ENCODE measurements around the gene FARP2.

The FARP2 gene

GRCh38 chr2:241325257-241325656 lies 30.8 kb upstream of the FARP2 start:
- in situ Hi-C loops (cut with HindIII; ENCODE audit: low sequenced_read_pairs): no loop called here

- in situ Hi-C loops (cut with HindIII; ENCODE audit: low sequenced_read_pairs): no loop called here
Observed at GRCh38 chr2:241329669-241330615, 26.1 kb upstream of the FARP2 start.

GRCh38 chr2:241330616-241330981 lies 25.5 kb upstream of the FARP2 start:
- in situ Hi-C loops (cut with HindIII; ENCODE audit: low sequenced_read_pairs): no loop called here

- in situ Hi-C loops (cut with HindIII; ENCODE audit: low sequenced_read_pairs): no loop called here
Observed at GRCh38 chr2:241334813-241335212, 21.3 kb upstream of the FARP2 start.

DNA sequence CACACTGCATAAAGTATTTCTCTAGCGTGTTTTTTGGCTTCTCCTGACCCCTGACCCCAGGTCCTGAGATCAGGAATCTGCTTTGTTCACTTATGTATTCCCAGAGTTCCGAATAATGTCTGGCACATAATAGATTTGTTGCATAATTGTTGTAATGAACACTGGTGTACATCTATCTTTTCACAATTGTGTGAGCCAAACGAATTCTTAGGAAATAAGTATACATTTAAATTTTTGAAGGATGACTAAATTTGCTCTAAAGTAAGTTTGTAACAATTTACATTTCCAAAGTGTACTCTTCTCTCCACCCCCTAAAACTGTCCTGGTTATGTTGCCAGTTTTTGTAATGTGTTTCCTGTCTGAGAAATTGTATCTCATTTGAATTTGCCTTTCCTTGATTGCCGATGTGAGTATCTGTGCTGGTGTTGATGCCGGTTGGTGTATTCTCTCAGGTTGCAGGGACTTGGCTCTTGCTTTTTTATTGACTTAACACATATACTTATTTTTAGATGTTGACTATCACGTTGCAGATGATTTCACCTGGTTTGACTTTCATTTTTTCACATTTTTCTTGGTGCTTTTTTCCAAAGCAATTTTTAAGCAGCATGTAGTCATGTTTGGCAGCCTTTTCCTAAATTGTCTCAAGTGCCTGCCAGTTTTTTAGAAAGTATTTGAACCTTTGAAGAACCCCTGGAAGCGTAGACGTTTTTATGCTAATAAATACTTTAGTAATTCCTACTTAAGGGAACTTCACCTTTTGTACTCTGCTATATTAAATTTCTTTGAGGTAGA lies 16.1 kb upstream of the FARP2 start:
- in situ Hi-C loops (cut with HindIII; ENCODE audit: low sequenced_read_pairs): no loop called here

DNA sequence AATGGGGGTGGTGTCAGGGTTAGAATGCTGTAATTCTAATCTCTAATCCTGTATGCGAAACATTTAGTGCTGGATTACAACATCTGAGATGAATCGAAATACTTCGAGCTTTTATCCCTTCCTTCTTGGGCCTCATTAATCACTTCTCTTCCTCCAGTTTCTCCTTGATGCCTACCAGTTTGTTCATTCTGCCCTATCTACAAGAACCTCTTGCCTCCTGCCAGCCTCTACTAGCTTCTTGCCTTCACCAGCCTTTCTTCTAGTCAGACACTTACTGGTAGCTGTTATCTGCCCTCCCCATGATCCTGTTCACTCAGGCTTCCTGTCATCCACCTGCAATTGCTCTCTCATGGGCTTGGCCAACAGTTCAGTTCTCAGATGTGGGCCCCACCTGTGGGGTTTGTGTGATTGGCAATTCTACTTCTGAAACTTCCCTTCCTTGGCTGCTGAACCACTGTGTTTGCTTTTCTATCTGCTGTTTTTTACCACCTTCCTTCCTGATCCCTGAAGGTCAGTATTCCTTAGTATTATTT lies 15.4 kb upstream of the FARP2 start:
- in situ Hi-C loops (cut with HindIII; ENCODE audit: low sequenced_read_pairs): no loop called here

- in situ Hi-C loops (cut with HindIII; ENCODE audit: low sequenced_read_pairs): no loop called here
Observed at GRCh38 chr2:241344925-241345651, 11.0 kb upstream of the FARP2 start.

DNA sequence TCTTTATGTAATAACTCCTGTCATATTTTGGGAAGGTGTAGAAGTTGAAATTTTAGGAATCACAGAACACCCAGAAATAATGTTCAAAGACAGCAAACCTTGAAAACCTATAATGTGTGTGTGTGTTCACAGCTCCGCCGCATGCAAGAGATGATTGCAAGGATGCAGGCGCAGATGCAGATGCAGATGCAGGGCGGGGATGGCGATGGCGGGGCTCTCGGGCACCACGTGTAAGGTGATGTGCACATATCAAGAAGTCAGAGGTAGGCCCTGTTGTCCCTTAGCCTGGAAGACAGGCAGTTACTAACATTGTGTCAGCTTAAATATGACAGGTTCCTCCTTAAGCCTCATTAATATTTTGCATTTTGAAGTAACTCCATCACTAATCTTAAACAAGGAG lies 6.1 kb upstream of the FARP2 start:
- in situ Hi-C loops (cut with HindIII; ENCODE audit: low sequenced_read_pairs): no loop called here

DNA sequence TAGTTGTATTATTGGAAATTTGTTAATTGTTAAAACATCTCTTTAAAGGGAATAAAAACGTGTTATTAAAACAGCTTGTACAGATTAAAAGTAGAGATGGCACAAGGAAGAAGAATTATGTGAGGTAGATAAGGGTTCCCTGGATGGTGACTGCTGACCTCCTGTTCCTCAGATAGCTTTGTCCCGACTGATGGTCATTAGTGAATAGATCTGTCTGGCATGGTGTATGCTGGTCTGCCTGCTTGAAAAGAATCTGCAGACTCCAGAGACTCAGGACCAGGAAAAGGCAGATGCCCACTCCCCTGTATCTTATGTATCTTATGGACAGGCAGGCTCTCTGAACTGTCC lies 5.6 kb upstream of the FARP2 start:
- in situ Hi-C loops (cut with HindIII; ENCODE audit: low sequenced_read_pairs): no loop called here

DNA sequence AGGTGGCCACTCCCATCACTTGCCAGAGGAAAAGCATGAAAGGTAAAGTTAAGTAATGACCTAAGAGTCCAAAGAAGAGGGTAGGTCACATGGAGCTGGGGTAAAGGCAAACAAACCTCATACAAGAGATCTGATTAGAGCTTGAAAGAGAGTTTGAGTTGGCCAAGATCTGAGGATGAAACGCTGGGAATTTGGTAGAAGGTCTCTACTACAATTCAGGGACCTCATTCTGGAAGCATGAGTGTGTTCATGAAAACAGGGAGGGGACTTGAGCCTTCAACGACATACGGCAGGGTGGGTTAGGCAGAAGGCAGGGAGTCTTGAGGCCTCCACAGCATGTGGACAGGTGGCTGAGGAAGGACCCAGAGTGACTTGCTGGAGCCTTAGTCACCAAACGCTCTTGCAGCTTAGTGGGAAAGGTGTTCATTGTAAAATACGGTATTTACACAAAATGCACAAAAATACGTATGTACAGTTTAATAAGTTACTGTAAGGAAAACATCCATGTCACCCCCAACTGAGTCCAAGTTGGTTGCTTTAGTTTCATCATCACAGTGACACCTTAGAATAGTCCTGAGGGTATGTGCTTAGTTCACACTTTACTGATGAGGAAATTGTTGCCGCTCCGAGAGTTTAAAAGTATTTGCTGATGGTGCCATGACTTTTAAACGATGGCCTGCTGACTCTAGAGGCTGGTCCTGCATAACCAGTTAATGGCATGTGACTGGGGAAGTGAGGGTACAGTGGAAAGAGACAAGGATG lies 5.0 kb upstream of the FARP2 start:
- in situ Hi-C loops (cut with HindIII; ENCODE audit: low sequenced_read_pairs): no loop called here

- in situ Hi-C loops (cut with HindIII; ENCODE audit: low sequenced_read_pairs): no loop called here
Observed at GRCh38 chr2:241351640-241352031, 4.4 kb upstream of the FARP2 start.

GRCh38 chr2:241352227-241352626 lies 3.9 kb upstream of the FARP2 start:
- in situ Hi-C loops (cut with HindIII; ENCODE audit: low sequenced_read_pairs): no loop called here

DNA sequence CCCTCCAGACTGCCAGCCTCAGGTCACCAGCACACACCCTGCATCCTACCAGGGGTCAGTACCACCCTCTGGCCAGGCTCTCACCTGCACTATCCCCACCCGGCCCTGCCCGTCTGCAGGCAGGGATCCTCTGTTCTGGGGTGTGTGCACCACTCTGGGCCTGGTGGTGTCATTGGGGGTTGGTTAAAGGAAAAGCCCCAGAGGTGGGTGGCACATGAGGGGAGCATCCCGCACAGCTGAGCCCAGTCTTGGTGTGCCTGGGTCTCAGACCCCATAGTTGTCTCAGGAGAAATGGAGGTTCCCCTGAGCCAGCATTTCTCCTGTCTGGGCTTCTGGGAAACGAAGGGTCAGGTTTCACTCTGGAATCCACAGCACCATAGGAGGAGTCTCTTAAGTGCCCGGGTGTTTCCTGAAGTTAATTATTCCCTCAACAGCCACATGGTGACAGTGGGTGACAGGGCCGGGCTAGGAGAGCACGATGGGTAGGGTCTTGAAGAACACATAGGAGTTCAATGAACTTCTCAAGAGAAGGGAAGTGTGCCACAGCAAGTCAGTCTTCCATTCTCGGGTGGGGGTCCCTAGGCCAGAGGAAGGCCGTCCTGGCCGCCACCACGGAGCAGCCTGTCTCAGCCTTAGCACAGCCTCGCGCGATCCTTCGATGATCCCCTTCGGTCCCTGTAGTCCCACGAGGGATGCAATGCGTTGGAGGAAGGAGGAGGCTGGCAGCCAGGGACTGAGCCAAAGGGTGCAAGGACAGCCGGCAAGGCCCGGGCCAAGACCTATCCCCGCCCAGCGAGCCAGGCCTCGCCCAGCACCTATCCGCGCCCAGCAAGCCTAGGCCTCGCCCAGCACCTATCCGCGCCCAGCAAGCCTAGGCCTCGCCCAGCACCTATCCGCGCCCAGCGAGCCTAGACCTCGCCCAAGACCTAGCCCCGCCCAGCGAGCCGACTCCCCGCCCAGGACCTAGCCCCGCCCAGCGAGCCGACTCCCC lies 1.1 kb upstream of the FARP2 start:
- in situ Hi-C loops (cut with HindIII; ENCODE audit: low sequenced_read_pairs): no loop called here

DNA sequence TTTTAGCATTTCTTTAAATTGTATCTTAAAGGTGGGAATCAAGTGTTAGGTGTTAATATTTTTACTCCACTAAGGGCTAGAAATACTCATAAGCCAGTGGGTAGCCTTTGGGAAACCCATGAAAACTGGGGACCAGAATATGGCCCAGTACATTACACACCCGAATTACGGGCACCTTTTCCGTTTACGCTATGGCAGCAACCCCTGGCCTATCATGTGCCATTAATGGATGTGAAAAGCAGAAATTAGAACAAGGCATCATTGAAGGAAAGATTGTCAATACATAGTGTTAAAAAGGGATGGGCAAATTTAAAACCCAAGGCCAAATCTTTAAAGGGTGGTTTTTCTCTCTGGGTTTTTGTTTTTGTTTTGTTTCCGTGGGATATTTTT lies 781 bp downstream of the FARP2 start:
- in situ Hi-C loops (cut with HindIII; ENCODE audit: low sequenced_read_pairs): no loop called here

GRCh38 chr2:241357531-241357930 lies 1.4 kb downstream of the FARP2 start:
- in situ Hi-C loops (cut with HindIII; ENCODE audit: low sequenced_read_pairs): no loop called here

- in situ Hi-C loops (cut with HindIII; ENCODE audit: low sequenced_read_pairs): no loop called here
Observed at GRCh38 chr2:241358470-241358869, 2.4 kb downstream of the FARP2 start.

DNA sequence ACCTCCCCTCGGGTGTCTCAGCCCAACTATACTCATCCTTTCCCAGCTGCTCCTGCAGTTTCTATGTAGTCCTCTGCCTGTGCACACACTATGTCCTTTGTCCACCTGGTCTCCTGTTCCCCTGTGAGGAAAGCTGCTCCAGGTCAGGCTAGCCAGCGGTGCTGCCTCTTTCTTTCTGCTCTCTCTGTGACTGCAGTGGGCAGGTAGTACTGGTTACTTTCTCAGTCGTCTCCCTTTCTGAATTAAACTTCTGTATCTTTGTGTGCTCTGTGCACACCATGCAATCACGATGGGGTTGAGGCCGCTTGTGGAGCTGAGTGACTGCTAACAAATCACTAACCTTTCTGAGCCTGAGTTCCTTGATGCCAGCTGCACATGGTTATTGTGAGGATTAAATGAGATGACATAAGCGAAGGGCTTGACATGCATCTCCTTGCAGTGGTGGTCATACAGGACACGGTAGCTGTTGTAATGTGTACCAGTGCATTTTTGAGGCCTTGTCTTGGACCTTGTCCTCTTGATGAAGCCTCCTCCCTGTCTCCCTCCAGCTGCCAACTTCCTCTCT lies 3.5 kb downstream of the FARP2 start:
- in situ Hi-C loops (cut with HindIII; ENCODE audit: low sequenced_read_pairs): no loop called here

- in situ Hi-C loops (cut with HindIII; ENCODE audit: low sequenced_read_pairs): no loop called here
Observed at GRCh38 chr2:241363426-241363825, 7.3 kb downstream of the FARP2 start.

DNA sequence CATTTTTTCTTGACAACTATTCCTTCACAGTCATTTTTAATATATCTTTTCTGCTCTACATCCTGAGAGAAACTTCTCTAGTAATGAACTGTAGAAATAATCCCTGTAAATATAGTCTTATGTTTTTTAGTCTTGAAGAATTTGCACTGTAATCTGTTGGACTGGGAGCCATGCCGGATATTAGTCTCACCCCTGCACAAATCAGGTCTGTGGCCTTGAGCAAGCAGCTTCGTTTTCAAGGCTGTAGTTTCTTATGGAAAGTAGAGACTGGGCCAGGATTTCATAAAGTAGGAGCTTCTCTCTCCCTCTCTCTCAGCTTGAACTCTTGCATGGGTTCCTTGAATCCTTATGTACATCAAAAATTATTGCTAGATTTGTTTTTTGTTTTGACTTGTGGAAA lies 8.7 kb downstream of the FARP2 start:
- in situ Hi-C loops (cut with HindIII; ENCODE audit: low sequenced_read_pairs): no loop called here

Data from DLD1 (cell line).